Lower leg skin (tissue), 4 donors: ENCODE data around the gene TTYH3. TPM values are rescaled to one million over a fixed set of nuclear protein-coding genes. Genes with fewer than 3 reads are reported as not detected.

Experiments used
- DNase-seq, 2 donors: peaks; one replicate each; pipeline ENCODE4 v3.0.0-alpha.2; 2019; ENCODE audit warnings: low spot score in 2 of 2
- H3K4me3 ChIP-seq: fragments of 200-600 bp; sonication (generic); 2 replicates; pipeline ENCODE4 v1.5.1; 2017; ENCODE audit warnings: mild to moderate bottlenecking, low read depth; ENCODE audit not compliant: poor library complexity, severe bottlenecking
- POLR2A ChIP-seq, 2 donors: fragments of 450-650 bp; IDR thresholded peaks; one replicate each; pipeline ENCODE4 v1.6.1; 2016 to 2017; ENCODE audit warnings: antibody characterized with exemption in 2 of 2, mild to moderate bottlenecking in 1 of 2, moderate library complexity in 1 of 2
- WGBS, 2 donors: methylation state at CpG; one replicate each; pipeline ENCODE4 v1.1.5; 2018; 5-methylcytosine and 5-hydroxymethylcytosine counted together
- intact Hi-C: fragments of 100-400 bp; cut with DNase I; formaldehyde crosslinking; loops from one replicate; pipeline ENCODE4 v1.15.0; 2023; ENCODE audit warnings: low total_unique reads
- total RNA-seq, 4 donors: library from RNA; depleted of rRNA; stranded (reverse); fragments of >200 nt; gene quantifications; one replicate each; pipeline ENCODE4 v1.1.0, GENCODE V29; 2016
- TF ChIP-seq, protein P1 (sequence below), 3 donors: fragments of 450-650 bp; IDR thresholded peaks; one replicate each; pipeline ENCODE4 v1.5.1; 2016; ENCODE audit warnings: antibody characterized with exemption in 3 of 3, mild to moderate bottlenecking in 3 of 3, moderate library complexity in 2 of 3

TTYH3 gene
- total RNA-seq, 4 donors from 2014 or later: 7.9 to 18.0 (median 13.9) TPM

DNA sequence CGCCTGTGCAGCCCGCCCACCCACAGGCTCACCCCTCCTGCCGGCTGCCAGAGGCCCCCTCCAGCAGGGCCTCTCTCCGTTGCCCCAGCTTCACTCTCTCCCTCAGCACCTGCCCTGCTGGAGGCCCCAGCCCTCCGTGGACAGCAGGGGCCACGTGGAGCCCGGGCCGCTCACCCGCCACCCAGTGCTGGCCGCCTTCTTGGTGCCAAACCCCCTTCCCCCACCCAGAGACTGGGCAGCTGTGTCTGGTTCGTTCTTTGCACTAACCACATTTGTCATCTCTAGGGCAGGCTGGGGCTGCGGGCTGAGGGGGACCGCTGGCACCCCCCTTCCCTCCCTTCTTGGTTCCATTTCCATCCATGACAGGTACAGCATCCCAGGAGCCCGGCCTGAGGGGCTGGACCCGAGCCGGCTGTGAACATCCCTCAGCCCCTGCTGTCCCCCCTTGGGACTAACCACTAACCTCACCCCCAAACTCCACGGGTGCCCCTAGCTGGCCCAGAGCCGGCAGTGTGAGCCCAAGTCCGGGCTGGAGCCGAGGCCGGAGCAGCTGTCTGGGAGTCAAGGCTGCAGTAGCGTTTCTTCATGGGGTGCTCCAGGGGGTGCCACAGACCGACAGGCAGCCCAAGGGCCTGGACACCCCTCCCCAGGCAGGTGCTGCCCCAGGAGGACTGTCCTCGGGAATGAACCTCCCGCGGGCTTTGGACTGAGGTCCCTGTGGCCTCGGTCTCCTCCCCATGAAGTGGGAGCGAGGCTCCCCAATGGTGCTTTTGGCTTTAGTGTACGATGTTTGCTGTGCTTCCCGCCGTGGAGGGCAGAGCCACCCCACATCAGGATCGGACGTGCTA is 30.7 kb downstream of the TTYH3 start:
- intact Hi-C loops: no loop called here
- no peak for DNase-seq
- no peak overlapping the region for H3K4me3 ChIP-seq
- TF ChIP-seq POLR2A (IDR thresholded peaks at IDR 0.05): no peak
- TF ChIP-seq, protein P1, sequence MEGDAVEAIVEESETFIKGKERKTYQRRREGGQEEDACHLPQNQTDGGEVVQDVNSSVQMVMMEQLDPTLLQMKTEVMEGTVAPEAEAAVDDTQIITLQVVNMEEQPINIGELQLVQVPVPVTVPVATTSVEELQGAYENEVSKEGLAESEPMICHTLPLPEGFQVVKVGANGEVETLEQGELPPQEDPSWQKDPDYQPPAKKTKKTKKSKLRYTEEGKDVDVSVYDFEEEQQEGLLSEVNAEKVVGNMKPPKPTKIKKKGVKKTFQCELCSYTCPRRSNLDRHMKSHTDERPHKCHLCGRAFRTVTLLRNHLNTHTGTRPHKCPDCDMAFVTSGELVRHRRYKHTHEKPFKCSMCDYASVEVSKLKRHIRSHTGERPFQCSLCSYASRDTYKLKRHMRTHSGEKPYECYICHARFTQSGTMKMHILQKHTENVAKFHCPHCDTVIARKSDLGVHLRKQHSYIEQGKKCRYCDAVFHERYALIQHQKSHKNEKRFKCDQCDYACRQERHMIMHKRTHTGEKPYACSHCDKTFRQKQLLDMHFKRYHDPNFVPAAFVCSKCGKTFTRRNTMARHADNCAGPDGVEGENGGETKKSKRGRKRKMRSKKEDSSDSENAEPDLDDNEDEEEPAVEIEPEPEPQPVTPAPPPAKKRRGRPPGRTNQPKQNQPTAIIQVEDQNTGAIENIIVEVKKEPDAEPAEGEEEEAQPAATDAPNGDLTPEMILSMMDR (IDR thresholded peaks at IDR 0.05): no peak
- 58 to 76% methylated on average over 19 to 28 of the region's 33 CpGs for WGBS, 2 donors

- WGBS, 2 donors: 72 to 78% methylated on average over 15 to 17 of the region's 30 CpGs
- TF ChIP-seq, protein P1 (IDR thresholded peaks at IDR 0.05): no peak
- TF ChIP-seq POLR2A (IDR thresholded peaks at IDR 0.05): no peak
- intact Hi-C loops: no loop called here
- no peak overlapping the region for H3K4me3 ChIP-seq
- DNase-seq: no peak
Observed at GRCh38 chr7:2663121-2663886, 31.5 kb downstream of the TTYH3 start.

- no peak overlapping the region for H3K4me3 ChIP-seq
- DNase-seq: no peak
- TF ChIP-seq POLR2A (IDR thresholded peaks at IDR 0.05): no peak
- TF ChIP-seq, protein P1 (IDR thresholded peaks at IDR 0.05): no peak
- intact Hi-C loops: no loop called here
- 47 to 49% methylated on average over 4 of the region's 4 CpGs for WGBS, 2 donors
Observed at GRCh38 chr7:2663960-2664359, 32.2 kb downstream of the TTYH3 start.

- no peak overlapping the region for H3K4me3 ChIP-seq
- DNase-seq: no peak
- WGBS, 2 donors: 33 to 37% methylated on average over 26 to 30 of the region's 33 CpGs
- intact Hi-C loops: no loop called here
- no peak for TF ChIP-seq POLR2A (IDR thresholded peaks at IDR 0.05)
- TF ChIP-seq, protein P1 (IDR thresholded peaks at IDR 0.05): no peak
Observed at GRCh38 chr7:2665359-2665791, 33.6 kb downstream of the TTYH3 start.

GRCh38 chr7:2666155-2666554 is 34.4 kb downstream of the TTYH3 start:
- WGBS, 2 donors: 70 to 77% methylated on average over 5 to 6 of the region's 6 CpGs
- DNase-seq: no peak
- intact Hi-C loops: no loop called here
- TF ChIP-seq, protein P1 (IDR thresholded peaks at IDR 0.05): no peak
- no peak for TF ChIP-seq POLR2A (IDR thresholded peaks at IDR 0.05)
- H3K4me3 ChIP-seq: no peak overlapping the region
